Posterior vena cava (tissue), 2 donors: ENCODE results near the gene MLF2. TPM values are rescaled to one million over a fixed set of nuclear protein-coding genes. Genes with fewer than 3 reads are reported as not detected.

Source experiments
- DNase-seq: peaks from one replicate; pipeline ENCODE4 v3.0.0-alpha.2; 2020; ENCODE audit warnings: low spot score
- intact Hi-C, 2 donors: fragments of 100-400 bp; cut with DNase I; formaldehyde crosslinking; loops; one replicate each; pipeline versions ENCODE4 v1.14.1 to v1.14.2; 2022 to 2023
- total RNA-seq, 2 donors: library from RNA; stranded (reverse); fragmentation: NEBNext Ultra II Directional; extraction: Animal tissue kit (Norgen Biotek cat#: 25700); gene quantifications; one replicate each; pipeline ENCODE4 v1.2.1, GENCODE V29; 2021
- donor health status: DM: yes; HTN: yes; CAD: no.
- donor health status: DM: yes; HTN: yes; CAD: no.

Gene MLF2
- total RNA-seq, 2 donors from 2014 or later: 106 to 145 TPM

- no peak for DNase-seq
- intact Hi-C loops: loop anchor here in 1 of 2 donors (2.0 to 5.0 kb wide), 3 partner anchors 27 to 158 kb away; partner anchors contain the start of gene MLF2
Measured at GRCh38 chr12:6779708-6780432, 26.9 kb upstream of the MLF2 start.

- peak; percentile 98 for DNase-seq
- intact Hi-C loops: loop anchor here in 1 of 2 donors (2.0 to 5.0 kb wide), 3 partner anchors 26 to 157 kb away; partner anchors contain the start of gene MLF2
Measured at GRCh38 chr12:6778574-6779550, 25.9 kb upstream of the MLF2 start.

DNA sequence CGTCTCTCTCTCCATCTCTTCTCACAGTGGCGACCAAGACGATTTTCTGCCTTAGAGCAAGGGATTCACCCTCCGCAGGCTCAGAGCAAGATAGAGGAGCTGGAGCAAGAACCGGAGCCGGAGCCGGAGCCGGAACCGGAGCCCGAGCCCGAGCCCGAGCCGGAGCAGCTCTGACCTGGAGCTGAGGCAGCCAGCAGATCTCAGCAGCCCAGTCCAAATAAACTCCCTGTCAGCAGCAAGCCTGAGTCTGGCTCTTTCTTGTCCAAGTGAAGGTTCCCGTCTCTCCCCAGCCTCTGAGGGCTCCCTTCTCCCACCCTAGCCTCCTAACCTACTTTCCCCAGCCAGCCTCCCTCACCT, 25.3 kb upstream of the MLF2 start:
- no peak for DNase-seq
- intact Hi-C loops: loop anchor here in 1 of 2 donors (2.0 to 5.0 kb wide), 3 partner anchors 25 to 156 kb away; partner anchors contain the start of gene MLF2

DNA sequence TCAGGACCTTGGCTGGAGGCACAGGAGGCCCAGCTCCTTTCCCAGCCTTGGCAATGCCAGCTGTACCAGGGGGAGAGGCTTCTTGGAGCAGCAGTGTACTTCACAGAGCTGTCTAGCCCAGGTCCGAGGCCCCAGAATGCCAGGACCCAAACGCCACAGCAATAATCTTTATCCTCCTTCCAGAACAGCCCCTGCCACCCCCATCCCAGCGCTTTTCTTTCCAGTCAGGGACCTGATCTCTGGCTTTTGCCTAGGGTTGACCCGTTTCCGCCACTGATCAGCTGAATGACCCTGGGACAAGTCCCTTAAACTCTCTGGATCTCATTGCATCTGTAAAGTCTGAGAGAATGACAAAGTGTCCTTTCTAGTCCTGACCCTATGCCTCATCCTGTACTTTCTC, 24.4 kb upstream of the MLF2 start:
- intact Hi-C loops: loop anchor here in 1 of 2 donors (5.0 kb wide), 2 partner anchors 40 to 155 kb away; no protein-coding TSS in a partner anchor
- no peak for DNase-seq

GRCh38 chr12:6775185-6776174, 22.5 kb upstream of the MLF2 start:
- intact Hi-C loops: loop anchor here in 1 of 2 donors (5.0 kb wide), 2 partner anchors 38 to 153 kb away; no protein-coding TSS in a partner anchor
- no peak for DNase-seq

DNA sequence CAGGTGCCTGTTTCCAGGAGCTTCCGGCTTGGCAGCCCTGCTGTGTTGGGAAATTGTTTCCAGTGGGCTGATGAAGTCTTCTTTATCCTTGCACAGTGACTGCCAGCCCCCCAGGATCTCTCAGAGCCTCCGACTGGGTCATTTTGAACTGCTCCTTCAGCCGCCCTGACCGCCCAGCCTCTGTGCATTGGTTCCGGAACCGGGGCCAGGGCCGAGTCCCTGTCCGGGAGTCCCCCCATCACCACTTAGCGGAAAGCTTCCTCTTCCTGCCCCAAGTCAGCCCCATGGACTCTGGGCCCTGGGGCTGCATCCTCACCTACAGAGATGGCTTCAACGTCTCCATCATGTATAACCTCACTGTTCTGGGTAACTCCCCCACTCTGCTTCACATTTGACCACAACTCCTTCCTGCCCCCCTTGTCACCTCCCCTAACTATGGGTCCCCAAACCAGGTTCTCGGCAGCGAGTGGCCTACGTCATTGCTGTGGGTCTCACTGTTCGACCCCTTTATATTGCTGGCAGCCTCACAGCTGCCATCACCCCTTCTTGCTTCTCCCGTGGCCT, 21.6 kb upstream of the MLF2 start:
- intact Hi-C loops: loop anchor here in 1 of 2 donors (5.0 kb wide), 2 partner anchors 37 to 152 kb away; no protein-coding TSS in a partner anchor
- no peak for DNase-seq

DNA sequence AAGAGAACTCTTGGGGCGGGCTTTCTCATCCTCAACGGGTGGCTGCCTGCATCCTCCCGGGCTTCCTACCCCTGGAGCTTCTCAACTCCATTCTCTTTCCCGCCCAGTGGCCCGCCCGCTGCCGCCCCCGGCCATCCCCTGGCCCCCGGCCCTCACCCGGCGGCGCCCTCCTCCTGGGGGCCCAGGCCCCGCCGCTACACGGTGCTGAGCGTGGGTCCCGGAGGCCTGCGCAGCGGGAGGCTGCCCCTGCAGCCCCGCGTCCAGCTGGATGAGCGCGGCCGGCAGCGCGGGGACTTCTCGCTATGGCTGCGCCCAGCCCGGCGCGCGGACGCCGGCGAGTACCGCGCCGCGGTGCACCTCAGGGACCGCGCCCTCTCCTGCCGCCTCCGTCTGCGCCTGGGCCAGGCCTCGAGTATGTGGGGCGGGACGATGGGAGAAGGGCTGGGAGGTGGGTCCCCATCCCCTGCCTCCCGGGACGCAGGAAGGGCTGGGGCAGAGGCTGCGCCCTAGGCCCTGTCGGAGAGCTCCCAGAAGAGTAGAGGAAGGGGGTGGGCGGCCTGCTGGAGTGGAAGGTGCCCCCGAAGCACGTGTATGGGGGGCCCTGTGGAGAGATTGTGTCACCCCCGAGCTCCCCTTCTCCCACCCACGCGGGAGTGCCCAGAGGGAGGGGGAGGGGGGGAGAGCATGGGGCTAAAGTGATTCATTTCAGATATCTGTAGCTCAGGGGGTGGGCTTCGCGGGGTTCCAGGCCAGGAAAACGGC, 20.8 kb upstream of the MLF2 start:
- intact Hi-C loops: no loop called here
- DNase-seq: no peak

- intact Hi-C loops: no loop called here
- DNase-seq: no peak
Measured at GRCh38 chr12:6772726-6773589, 20.0 kb upstream of the MLF2 start.

DNA sequence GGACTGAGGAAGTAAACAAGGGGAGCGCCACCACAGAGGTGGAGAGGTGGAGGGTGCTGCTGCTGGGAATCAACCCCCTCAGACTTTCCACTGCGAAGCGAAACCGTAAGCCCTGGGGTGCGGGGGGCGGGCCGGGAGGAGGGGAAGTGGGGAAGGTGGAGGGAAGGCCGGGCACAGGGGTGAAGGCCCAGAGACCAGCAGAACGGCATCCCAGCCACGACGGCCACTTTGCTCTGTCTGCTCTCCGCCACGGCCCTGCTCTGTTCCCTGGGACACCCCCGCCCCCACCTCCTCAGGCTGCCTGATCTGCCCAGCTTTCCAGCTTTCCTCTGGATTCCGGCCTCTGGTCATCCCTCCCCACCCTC, 19.4 kb upstream of the MLF2 start, which contains the start of gene LAG3:
LAG3 (plus strand) TSS at position 190 of the 365 bp plus-strand sequence. CDS start 333 bp downstream, outside the sequence.
- DNase-seq: no peak
- intact Hi-C loops: no loop called here

DNA sequence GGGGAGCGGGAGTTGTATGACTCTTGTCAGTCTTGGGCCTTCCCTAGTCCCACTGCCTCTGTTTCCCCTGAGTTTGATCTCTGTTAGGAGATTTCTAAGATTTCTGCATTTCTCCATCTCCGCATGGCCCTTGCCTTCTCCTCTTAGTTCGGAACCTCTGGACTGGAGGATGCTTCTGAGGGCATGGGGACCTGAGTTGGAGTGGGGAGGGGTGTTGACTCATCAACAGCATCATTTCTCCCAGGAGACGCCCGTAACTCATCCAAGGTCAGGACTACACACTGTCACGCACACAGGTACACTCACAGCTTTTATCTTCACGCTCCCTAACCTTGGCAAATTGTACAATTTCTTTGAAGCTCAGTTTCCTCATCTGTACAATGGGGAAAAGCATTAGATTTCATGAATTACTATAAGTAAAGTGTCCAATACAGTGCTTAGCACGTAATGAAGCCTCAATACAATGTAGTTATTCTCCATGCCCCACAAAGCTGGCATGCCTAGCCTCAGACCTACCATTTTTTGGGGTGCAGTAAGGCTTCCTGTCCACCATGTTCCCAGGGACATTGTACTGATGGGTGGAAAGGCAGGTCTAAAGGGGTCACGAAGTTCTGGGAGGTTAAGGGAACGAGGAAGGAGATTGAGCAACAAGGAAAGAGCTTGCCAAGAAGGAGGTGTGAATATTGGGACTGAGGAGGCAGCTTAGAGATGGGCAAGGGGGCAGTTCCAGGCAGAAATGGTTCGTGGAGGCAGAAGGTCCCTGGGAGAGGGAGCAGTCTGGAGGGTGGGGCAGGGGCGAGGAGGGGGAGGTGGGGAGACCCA, 18.8 kb upstream of the MLF2 start:
- DNase-seq: no peak
- intact Hi-C loops: no loop called here

DNA sequence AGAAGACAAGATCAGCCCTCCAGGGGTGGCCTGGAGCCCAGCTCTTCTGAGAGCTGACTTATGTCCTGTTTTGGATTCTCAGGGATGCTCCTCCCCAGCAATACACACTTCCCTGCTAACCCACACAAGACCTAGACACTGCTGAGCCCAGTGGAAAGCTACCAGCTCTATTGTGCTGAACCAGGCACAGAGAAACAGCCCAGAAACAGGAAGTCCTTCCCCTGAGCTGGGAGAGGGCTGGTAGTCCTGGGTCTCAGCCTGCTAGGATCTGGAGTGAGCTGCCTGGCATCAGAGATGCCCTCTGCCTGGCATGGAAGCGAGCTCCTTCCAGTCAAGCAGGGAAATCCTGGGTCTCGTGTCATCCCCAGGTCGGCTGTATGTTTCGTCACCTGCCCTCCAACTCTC, 18.2 kb upstream of the MLF2 start:
- peak; percentile 66 for DNase-seq
- intact Hi-C loops: no loop called here

DNA sequence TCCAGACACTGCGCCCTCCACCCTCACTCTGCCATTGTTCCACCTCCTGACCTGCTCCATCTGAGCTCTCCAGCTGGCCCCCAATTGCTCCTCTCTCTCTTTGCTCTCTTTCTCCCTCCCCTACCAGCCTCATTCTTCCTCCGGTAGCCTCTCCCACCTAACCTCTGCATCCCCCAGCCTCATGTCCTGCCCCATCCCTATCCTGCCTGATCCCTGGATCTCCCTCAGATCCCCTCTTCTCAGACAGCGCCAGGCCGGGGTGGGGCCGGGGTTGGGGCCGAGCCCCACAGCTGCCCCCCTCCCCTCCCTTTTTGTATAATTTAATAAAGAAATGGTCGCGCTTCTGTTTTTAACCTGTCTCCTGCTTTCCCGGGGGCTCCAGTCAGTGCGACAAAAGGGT, 17.7 kb upstream of the MLF2 start:
- intact Hi-C loops: no loop called here
- DNase-seq: no peak

- no peak for DNase-seq
Measured at GRCh38 chr12:6770094-6770493, 17.2 kb upstream of the MLF2 start.

DNA sequence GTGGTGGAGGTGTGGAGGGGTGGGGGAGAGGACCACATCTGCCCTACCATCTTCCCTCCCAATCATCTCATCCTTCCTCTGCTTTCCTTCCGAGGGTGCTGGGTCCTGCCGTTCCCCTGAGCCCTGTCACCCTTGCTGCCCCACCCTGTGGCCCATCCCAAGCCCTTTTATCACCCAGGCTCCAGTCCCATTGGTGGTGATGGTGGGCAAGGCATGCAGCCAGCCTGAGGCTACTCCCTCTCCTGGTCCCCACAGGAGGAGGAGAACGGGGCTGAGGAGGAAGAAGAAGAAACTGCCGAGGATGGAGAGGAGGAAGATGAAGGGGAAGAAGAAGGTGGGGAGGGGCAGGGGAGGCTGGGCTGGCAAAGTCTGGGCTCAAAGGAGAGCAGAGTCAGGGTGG, 16.7 kb upstream of the MLF2 start:
- no peak for DNase-seq
- intact Hi-C loops: no loop called here

More at GRCh38 chr12:6770094-6770493, 17.2 kb upstream of the MLF2 start:
- intact Hi-C loops: no loop called here

DNA sequence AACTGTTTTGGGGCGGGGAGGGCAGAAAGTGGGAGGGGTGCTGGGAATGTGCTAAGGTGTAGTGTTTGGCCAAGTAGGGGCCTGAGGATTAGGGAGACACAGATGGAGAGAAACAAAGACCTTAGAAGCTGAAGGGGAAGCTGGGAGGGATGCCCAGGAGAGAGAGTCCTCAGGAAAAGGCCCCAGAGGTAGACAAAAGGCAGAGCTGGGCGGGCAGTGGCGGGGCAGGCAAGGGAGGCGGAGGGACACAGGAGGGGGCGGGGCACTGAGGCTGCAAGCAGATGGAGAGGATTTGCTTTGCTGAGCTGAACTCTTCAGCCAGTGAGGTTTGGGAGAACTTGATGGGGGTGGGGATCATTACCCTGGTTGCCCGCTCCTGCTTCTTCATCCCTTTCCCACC, 16.0 kb upstream of the MLF2 start:
- peak; percentile 78 for DNase-seq
- intact Hi-C loops: no loop called here

GRCh38 chr12:6768437-6768914, 15.5 kb upstream of the MLF2 start:
- intact Hi-C loops: no loop called here
- DNase-seq: no peak
